HepG2 (cell line): Measurements from ENCODE around the gene MTA1. TPM values are rescaled to one million over a fixed set of nuclear protein-coding genes. Genes with fewer than 3 reads are reported as not detected.

Source experiments
- CENPT ChIP-seq: sonication (generic); formaldehyde crosslinking; IDR thresholded peaks from 2 replicates; pipeline ENCODE4 v1.8.0; 2022; ENCODE audit warnings: low read depth, mild to moderate bottlenecking, moderate library complexity, missing genetic modification reagents
- GABPB1 ChIP-seq: IDR thresholded peaks from 2 replicates; pipeline ENCODE4 v1.6.1; 2016; ENCODE audit warnings: mild to moderate bottlenecking, missing genetic modification reagents, moderate library complexity, missing compliant biosample characterization
- HHEX ChIP-seq: IDR thresholded peaks from 2 replicates; pipeline ENCODE4 v1.6.1; 2016; ENCODE audit warnings: control low read depth
- HMG20B ChIP-seq: conservative IDR thresholded peaks from 2 replicates; pipeline ENCODE4 v1.6.1; 2016; ENCODE audit warnings: missing genetic modification reagents, missing compliant biosample characterization
- IRF2 ChIP-seq: IDR thresholded peaks from 2 replicates; pipeline ENCODE4 v1.6.1; 2018; ENCODE audit warnings: missing genetic modification reagents, missing compliant biosample characterization
- KMT2A ChIP-seq: sonication (generic); formaldehyde crosslinking; IDR thresholded peaks from 2 replicates; pipeline ENCODE4 v1.4.0; 2020; ENCODE audit warnings: missing genetic modification reagents
- MED1 ChIP-seq: sonication (generic); formaldehyde crosslinking; IDR thresholded peaks from 2 replicates; pipeline ENCODE4 v1.4.0; 2020; ENCODE audit warnings: missing genetic modification reagents
- MLLT10 ChIP-seq: sonication (generic); formaldehyde crosslinking; IDR thresholded peaks from 2 replicates; pipeline ENCODE4 v1.4.0; 2020; ENCODE audit warnings: missing genetic modification reagents
- RBM22 ChIP-seq: fragments of 200-400 bp; formaldehyde crosslinking; optimal IDR thresholded peaks from 2 replicates; pipeline ENCODE3; 2017; ENCODE audit warnings: mild to moderate bottlenecking, low read length, moderate library complexity
- RFXAP ChIP-seq: sonication (generic); formaldehyde crosslinking; IDR thresholded peaks from 2 replicates; pipeline ENCODE4 v1.4.0; 2020; ENCODE audit warnings: missing genetic modification reagents, borderline replicate concordance
- RNF2 ChIP-seq: fragments of 450-650 bp; conservative IDR thresholded peaks from 2 replicates; pipeline ENCODE4 v1.6.1; 2016; ENCODE audit warnings: low read depth
- SP1 ChIP-seq, 2 experiments: fragments of 450-650 bp in 1 of 2; sonication (generic) in 1 of 2; formaldehyde crosslinking in 1 of 2; IDR thresholded peaks; 2 replicates each; pipeline versions ENCODE4 v1.4.0 to v1.6.1; 2016 to 2020; ENCODE audit warnings: missing genetic modification reagents in 1 of 2
- XRCC5 ChIP-seq: fragments of 200-400 bp; formaldehyde crosslinking; optimal IDR thresholded peaks from 2 replicates; pipeline ENCODE3; 2017; ENCODE audit warnings: mild to moderate bottlenecking, low read length
- ZFAT ChIP-seq: sonication (generic); formaldehyde crosslinking; conservative IDR thresholded peaks from 2 replicates; pipeline ENCODE4 v1.8.1; 2023; ENCODE audit warnings: missing genetic modification reagents, inconsistent platforms
- ZNF253 ChIP-seq: sonication (generic); formaldehyde crosslinking; IDR thresholded peaks from 2 replicates; pipeline ENCODE4 v1.8.0; 2022; ENCODE audit warnings: mild to moderate bottlenecking, missing genetic modification reagents, borderline replicate concordance
- ZNF382 ChIP-seq: sonication (generic); formaldehyde crosslinking; IDR thresholded peaks from 2 replicates; pipeline ENCODE4 v1.5.0; 2020; ENCODE audit warnings: missing genetic modification reagents, mild to moderate bottlenecking, borderline replicate concordance
- ZSCAN29 ChIP-seq: sonication (generic); formaldehyde crosslinking; conservative IDR thresholded peaks from 2 replicates; pipeline ENCODE4 v1.4.0; 2020; ENCODE audit warnings: mild to moderate bottlenecking, missing genetic modification reagents
- polyA plus RNA-seq, 8 experiments: library from polyadenylated mRNA; depleted of rRNA in 3 of 8; stranded (reverse) in 7 of 8; unstranded in 1 of 8; fragments of >200 nt; fragmentation: Illumina TruSeq in 4 of 8; extraction: Trizol in 4 of 8; gene quantifications; 2 replicates each; pipeline versions ENCODE4 v1.2.1 to v1.2.3, GENCODE V29; 2011 to 2016; ENCODE audit warnings: low read depth in 4 of 8, missing spikeins in 1 of 8, mixed read lengths in 1 of 8; ENCODE audit not compliant: insufficient read depth in 1 of 8
- total RNA-seq, 5 experiments: library from RNA; depleted of rRNA; stranded (reverse); fragments of >200 nt; fragmentation: Illumina TruSeq; extraction: Trizol; gene quantifications; 2 replicates each; pipeline ENCODE4 v1.2.3, GENCODE V29; 2016; ENCODE audit warnings: low read depth in 1 of 5
- TF ChIP-seq, protein P1 (sequence below): sonication (generic); formaldehyde crosslinking; IDR thresholded peaks from 2 replicates; pipeline ENCODE4 v1.4.0; 2020; ENCODE audit warnings: missing genetic modification reagents; ENCODE audit errors: not compliant biosample characterization
- TF ChIP-seq, protein P2 (sequence below): sonication (generic); formaldehyde crosslinking; IDR thresholded peaks from 2 replicates; pipeline ENCODE4; 2020; ENCODE audit warnings: missing genetic modification reagents, mild to moderate bottlenecking, borderline replicate concordance
- TF ChIP-seq, protein P3 (sequence below): IDR thresholded peaks from 2 replicates; pipeline ENCODE4 v1.6.1; 2016; ENCODE audit warnings: low read depth, borderline replicate concordance
- TF ChIP-seq, protein P4 (sequence below): sonication (generic); formaldehyde crosslinking; IDR thresholded peaks from 2 replicates; pipeline ENCODE4 v1.4.0; 2020; ENCODE audit warnings: missing genetic modification reagents

Gene MTA1
- total and polyA plus RNA-seq, 2 of the 13 experiments (the other 11 are each of a cell fraction or from before 2014, with no cell fraction given), result 35.2 to 85.8 TPM

DNA sequence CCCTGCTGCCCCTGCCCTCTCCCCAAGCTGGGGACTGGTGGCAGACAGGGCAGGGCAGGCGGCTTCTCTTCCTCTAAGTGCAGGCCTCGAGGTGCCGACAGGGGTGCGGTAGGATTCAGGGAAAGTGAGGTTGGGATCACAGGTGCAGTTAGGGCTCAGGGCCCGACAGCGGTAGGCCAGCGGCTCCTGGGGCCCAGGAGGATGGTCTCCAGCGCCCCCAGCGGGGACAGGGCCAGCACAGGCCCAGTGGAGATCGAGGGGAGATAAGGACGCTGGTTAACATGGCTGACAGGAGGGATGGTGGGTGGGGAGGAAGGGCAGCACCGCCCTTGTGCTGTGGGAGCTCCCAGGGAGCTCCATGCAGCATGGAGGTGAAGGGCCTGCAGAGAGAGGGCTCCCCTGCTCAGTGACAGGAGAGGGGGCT is 66.1 kb downstream of the MTA1 start (continued):
- no peak for TF ChIP-seq ZNF382
- TF ChIP-seq RNF2, result 0 out of 2 replicates have a peak, but pooled peaks have one; percentile 54
- TF ChIP-seq SP1 (IDR thresholded peaks at IDR 0.05), result no peak
- TF ChIP-seq SP1 (CRISPR knock-in tag; IDR thresholded peaks at IDR 0.05), result peak; percentile 31; the same call in 1 of the 2 replicates
- TF ChIP-seq ZFAT (CRISPR knock-in tag), result no peak
- TF ChIP-seq GABPB1, result peak; percentile 55
- TF ChIP-seq, protein P1, sequence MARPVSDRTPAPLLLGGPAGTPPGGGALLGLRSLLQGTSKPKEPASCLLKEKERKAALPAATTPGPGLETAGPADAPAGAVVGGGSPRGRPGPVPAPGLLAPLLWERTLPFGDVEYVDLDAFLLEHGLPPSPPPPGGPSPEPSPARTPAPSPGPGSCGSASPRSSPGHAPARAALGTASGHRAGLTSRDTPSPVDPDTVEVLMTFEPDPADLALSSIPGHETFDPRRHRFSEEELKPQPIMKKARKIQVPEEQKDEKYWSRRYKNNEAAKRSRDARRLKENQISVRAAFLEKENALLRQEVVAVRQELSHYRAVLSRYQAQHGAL, result no peak
- 0 out of 2 replicates have a peak, but pooled peaks have one; percentile 37 for TF ChIP-seq HMG20B (CRISPR knock-in tag)
- peak; percentile 46; the same call in 1 of the 2 replicates for TF ChIP-seq IRF2 (CRISPR knock-in tag)
- TF ChIP-seq MLLT10 (CRISPR knock-in tag), result no peak
- no peak for TF ChIP-seq HHEX (CRISPR knock-in tag)
- TF ChIP-seq XRCC5, result peak; percentile 94
- no peak for TF ChIP-seq CENPT
- TF ChIP-seq, protein P2, sequence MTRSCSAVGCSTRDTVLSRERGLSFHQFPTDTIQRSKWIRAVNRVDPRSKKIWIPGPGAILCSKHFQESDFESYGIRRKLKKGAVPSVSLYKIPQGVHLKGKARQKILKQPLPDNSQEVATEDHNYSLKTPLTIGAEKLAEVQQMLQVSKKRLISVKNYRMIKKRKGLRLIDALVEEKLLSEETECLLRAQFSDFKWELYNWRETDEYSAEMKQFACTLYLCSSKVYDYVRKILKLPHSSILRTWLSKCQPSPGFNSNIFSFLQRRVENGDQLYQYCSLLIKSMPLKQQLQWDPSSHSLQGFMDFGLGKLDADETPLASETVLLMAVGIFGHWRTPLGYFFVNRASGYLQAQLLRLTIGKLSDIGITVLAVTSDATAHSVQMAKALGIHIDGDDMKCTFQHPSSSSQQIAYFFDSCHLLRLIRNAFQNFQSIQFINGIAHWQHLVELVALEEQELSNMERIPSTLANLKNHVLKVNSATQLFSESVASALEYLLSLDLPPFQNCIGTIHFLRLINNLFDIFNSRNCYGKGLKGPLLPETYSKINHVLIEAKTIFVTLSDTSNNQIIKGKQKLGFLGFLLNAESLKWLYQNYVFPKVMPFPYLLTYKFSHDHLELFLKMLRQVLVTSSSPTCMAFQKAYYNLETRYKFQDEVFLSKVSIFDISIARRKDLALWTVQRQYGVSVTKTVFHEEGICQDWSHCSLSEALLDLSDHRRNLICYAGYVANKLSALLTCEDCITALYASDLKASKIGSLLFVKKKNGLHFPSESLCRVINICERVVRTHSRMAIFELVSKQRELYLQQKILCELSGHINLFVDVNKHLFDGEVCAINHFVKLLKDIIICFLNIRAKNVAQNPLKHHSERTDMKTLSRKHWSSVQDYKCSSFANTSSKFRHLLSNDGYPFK (CRISPR knock-in tag), result no peak
- TF ChIP-seq, protein P3, sequence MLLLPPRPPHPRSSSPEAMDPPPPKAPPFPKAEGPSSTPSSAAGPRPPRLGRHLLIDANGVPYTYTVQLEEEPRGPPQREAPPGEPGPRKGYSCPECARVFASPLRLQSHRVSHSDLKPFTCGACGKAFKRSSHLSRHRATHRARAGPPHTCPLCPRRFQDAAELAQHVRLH (CRISPR knock-in tag), result peak; percentile 73; the same call in 1 of the 2 replicates
- TF ChIP-seq ZSCAN29, result no peak
- no peak for TF ChIP-seq RBM22
- no peak for TF ChIP-seq ZNF253
- peak; percentile 45; the same call in 1 of the 2 replicates for TF ChIP-seq MED1 (CRISPR knock-in tag)
- TF ChIP-seq, protein P4, sequence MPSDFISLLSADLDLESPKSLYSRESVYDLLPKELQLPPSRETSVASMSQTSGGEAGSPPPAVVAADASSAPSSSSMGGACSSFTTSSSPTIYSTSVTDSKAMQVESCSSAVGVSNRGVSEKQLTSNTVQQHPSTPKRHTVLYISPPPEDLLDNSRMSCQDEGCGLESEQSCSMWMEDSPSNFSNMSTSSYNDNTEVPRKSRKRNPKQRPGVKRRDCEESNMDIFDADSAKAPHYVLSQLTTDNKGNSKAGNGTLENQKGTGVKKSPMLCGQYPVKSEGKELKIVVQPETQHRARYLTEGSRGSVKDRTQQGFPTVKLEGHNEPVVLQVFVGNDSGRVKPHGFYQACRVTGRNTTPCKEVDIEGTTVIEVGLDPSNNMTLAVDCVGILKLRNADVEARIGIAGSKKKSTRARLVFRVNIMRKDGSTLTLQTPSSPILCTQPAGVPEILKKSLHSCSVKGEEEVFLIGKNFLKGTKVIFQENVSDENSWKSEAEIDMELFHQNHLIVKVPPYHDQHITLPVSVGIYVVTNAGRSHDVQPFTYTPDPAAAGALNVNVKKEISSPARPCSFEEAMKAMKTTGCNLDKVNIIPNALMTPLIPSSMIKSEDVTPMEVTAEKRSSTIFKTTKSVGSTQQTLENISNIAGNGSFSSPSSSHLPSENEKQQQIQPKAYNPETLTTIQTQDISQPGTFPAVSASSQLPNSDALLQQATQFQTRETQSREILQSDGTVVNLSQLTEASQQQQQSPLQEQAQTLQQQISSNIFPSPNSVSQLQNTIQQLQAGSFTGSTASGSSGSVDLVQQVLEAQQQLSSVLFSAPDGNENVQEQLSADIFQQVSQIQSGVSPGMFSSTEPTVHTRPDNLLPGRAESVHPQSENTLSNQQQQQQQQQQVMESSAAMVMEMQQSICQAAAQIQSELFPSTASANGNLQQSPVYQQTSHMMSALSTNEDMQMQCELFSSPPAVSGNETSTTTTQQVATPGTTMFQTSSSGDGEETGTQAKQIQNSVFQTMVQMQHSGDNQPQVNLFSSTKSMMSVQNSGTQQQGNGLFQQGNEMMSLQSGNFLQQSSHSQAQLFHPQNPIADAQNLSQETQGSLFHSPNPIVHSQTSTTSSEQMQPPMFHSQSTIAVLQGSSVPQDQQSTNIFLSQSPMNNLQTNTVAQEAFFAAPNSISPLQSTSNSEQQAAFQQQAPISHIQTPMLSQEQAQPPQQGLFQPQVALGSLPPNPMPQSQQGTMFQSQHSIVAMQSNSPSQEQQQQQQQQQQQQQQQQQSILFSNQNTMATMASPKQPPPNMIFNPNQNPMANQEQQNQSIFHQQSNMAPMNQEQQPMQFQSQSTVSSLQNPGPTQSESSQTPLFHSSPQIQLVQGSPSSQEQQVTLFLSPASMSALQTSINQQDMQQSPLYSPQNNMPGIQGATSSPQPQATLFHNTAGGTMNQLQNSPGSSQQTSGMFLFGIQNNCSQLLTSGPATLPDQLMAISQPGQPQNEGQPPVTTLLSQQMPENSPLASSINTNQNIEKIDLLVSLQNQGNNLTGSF (CRISPR knock-in tag), result no peak
- TF ChIP-seq RFXAP (CRISPR knock-in tag), result peak; percentile 26; the same call in 1 of the 2 replicates
- TF ChIP-seq KMT2A, result 0 out of 2 replicates have a peak, but pooled peaks have one; percentile 24
